Activated naive CD4-positive, alpha-beta T cell (primary cell): ENCODE data around the gene GNMT.
A peak's percentile ranks its signal among the peaks of the same experiment; 100 is the strongest.
"Not testable (repeated sequence)": the region's sequence is repeated elsewhere in the genome, so short reads cannot be mapped to it uniquely, and the experiment has no call there.

Source experiments
- DNase-seq, 4 experiments: peaks; one replicate each; lab custom pipeline; 2025; lab: John Stamatoyannopoulos, UW

GNMT gene

GRCh38 chr6:42974919-42975505 lies 14.5 kb downstream of the GNMT start:
- DNase-seq: no peak

GRCh38 chr6:42978487-42978838 lies 17.9 kb downstream of the GNMT start:
- DNase-seq: no peak

- DNase-seq: peak; percentile 55 to 92 (median 80)
Measured at GRCh38 chr6:42978839-42979522, 18.4 kb downstream of the GNMT start, which contains the start of gene PEX6. Gene PEX6, minus strand, starts transcription at chr6:42979181. Its CDS starts 31 bp downstream, at chr6:42979150.

GRCh38 chr6:42979523-42980177 lies 19.1 kb downstream of the GNMT start:
- no peak for DNase-seq

- no peak for DNase-seq
Measured at GRCh38 chr6:42981836-42982235, 21.3 kb downstream of the GNMT start.

DNA sequence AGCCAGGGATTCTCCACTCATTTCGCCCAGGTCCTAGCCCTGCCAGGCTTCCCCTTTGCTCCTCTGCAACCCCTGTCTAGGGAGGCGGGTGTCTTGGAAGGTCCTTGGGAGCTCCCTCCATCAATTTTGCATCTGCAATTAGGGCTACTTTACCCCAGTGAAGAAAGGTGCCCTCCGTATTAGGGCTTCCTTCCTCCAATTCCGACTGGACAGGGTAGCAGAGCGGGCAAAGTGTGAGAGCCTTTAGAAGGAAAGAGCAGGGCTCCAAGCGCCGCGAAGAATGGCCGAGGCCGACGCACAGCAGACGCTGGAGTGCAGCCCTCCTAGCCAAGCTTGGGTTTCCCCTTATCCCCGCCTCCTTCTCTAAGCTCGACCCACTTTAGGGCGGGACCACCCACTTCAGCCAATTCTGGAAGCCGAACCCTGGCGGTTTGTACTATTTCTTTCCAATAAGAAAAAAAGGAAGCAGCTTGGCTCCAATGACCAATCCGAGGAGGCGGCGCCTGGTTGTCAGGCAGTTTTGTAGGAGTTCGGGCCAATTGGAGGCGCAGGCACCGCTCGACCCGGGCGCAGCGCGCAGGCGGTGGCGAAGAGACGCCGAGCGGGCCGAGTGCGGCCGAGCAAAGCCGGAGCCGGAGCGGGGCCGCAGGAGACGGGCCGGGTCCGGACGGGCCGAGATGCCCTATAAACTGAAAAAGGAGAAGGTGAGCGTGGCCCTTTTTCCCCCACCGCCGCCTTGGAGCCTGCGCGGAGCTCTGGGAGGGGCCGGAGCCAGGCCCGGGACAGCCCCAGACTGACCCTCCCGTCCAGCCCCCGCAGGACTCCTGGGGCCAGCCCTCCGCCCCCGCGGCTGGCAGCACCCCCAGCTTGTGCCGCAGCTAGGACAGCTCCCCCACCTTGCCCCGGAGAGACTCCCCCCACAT lies 23.7 kb downstream of the GNMT start, which contains the start of gene PPP2R5D:
PPP2R5D (plus strand) TSS at position 570 of the 923 bp plus-strand sequence; CDS start at position 678, 108 bp downstream.
- peak; percentile 85 to 93 (median 90) for DNase-seq

DNA sequence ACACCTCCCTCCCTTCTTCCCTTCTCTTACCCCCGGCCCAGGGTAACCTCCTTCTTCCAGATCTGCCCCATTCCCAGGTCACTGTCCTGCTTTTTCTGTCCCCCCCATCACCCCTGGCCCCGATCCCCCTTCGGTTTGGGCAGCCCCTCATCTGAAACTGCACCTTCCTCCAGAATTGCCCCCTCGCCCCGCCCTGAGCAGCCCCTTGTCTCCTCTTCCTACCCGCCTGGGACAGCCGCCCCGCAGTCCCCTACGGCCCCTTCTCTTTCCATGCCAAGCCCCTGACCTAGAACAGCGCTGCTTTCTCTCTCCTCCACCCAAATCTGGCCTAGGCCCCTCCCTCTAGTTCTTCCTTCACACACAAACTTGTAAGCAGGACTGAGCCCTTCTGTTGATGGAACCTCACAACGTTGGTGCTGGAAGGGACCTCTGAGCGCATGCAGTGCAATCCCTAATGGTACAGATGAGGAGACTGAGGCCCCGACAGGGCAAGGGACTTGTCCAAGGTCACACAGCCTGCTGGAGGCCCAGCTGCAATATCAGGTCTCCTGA lies 24.4 kb downstream of the GNMT start:
- DNase-seq: no peak

- no peak for DNase-seq
Measured at GRCh38 chr6:42987533-42988451, 27.2 kb downstream of the GNMT start.

GRCh38 chr6:42988486-42989020 lies 28.0 kb downstream of the GNMT start:
- no peak for DNase-seq

DNA sequence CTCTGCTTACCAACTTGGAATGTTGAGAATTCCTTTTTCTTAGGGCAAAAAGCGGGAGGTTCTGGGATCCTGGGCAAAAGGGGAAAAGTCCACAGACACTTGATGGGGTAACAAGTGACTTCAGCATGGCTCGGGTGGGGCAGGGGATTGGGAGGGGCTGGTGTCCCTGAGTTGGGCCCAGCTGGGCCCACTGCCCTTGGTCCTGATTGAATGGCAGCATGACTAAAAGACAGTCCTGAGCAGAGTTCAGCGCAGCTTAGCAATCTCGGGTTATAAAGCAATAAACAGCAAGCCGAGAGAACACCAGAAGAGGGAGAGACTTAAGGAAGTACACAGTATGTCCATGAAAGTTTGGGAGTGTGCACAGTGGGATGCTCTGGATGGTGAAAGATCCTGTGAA lies 29.4 kb downstream of the GNMT start:
- no peak for DNase-seq

GRCh38 chr6:42993445-42993844 lies 32.9 kb downstream of the GNMT start:
- DNase-seq: no peak

GRCh38 chr6:42996513-42996912 lies 36.0 kb downstream of the GNMT start:
- no peak for DNase-seq

GRCh38 chr6:42998205-42998604 lies 37.7 kb downstream of the GNMT start:
- DNase-seq: not testable (repeated sequence)

DNA sequence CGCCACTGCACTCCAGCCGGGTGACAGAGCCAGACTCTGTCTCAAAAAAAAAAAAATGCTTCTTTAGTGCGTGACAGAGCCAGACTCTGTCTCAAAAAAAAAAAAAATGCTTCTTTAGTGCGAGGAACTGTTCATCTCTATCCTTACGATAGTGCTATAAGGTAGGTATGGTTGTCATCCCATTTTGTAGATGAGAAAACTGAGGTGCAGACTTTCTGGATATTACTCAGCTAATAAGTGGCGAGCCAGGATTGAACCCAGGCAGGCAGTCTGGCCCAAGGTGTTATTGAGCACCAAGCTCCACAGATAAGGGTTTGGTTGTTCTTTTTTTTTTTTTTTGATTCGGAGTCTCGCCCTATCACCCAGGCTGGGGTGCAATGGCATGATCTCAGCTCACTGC lies 41.3 kb downstream of the GNMT start:
- DNase-seq: no peak

DNA sequence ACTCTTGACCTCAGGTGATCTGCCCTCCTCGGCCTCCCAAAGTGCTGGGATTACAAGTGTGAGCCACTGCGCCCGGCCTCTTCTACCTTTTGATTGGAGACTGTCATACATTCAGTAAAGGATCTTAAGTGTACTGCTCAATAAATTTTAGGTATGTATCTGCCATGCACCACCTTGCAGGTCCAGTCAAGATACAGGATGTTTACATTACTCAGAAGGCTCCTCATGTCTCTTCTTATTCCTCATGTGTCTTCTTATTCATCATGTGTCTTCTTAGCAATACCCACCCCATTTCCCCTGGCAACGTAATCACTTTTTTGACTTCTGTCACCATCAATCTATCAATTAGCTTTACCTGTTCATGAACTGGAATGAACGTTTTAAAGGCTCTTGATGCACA lies 45.3 kb downstream of the GNMT start:
- no peak for DNase-seq

GRCh38 chr6:43006251-43006650 lies 45.7 kb downstream of the GNMT start:
- DNase-seq: no peak

DNA sequence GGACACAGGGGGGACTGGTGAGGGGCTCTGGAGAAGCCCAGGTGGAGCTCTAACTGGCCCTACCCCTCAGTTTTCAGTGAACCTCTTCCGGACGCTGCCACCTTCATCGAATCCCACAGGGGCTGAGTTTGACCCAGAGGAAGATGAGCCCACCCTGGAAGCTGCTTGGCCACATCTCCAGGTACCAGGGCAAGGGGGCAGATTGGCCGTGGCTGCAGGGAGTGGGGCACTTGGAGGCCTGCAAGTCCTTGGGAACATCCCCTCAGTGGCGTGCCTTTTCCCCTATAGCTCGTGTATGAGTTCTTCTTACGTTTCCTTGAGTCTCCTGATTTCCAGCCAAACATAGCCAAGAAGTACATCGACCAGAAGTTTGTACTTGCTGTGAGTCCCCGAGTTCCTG lies 46.6 kb downstream of the GNMT start:
- no peak for DNase-seq

DNA sequence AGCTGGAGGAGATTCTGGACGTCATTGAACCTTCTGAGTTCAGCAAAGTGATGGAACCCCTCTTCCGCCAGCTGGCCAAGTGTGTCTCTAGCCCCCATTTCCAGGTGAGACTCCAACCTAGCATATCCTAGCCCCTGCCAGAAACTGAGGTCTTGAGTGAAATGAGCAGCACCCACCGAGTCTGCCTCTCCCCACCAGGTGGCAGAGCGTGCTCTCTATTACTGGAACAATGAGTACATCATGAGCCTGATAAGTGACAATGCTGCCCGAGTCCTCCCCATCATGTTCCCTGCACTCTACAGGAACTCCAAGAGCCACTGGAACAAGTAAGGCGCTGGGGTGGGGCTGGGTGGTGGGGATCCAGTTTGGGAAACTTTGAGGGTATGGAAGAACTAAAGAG lies 48.6 kb downstream of the GNMT start:
- peak in 1 of 4 experiments; percentile 21 for DNase-seq

- no peak for DNase-seq
Measured at GRCh38 chr6:43011207-43011606, 50.7 kb downstream of the GNMT start.

DNA sequence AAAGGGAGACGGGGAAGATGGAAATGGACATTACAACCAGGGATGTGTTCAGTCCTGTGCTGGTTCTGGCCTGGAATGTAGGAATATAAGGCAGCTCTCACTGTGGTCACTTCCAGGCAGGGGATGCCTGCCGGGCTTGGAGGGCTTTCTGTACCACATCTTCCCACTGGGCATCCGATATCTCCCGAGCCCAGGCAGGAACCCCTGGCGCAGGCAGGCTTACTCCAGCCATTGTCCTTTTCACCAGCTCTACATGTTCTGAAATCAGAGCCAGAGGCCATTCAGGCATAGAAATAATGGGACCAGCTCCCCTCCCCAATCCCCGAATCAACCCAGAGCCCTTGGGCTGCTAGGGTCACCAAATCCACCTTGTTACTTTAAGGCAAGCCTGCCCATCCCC lies 51.8 kb downstream of the GNMT start:
- no peak for DNase-seq
